CD4-positive, alpha-beta T cell treated with Interleukin-6 for 4 hours (primary cell): ENCODE results near the gene EVL.
"Not testable (repeated sequence)": the region's sequence is repeated elsewhere in the genome, so short reads cannot be mapped to it uniquely, and the experiment has no call there.

Experiments used
- DNase-seq: peaks from one replicate; pipeline ENCODE4 v3.0.0-alpha.2; 2020; ENCODE audit warnings: mixed read lengths

EVL gene, protein sequence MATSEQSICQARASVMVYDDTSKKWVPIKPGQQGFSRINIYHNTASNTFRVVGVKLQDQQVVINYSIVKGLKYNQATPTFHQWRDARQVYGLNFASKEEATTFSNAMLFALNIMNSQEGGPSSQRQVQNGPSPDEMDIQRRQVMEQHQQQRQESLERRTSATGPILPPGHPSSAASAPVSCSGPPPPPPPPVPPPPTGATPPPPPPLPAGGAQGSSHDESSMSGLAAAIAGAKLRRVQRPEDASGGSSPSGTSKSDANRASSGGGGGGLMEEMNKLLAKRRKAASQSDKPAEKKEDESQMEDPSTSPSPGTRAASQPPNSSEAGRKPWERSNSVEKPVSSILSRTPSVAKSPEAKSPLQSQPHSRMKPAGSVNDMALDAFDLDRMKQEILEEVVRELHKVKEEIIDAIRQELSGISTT

DNA sequence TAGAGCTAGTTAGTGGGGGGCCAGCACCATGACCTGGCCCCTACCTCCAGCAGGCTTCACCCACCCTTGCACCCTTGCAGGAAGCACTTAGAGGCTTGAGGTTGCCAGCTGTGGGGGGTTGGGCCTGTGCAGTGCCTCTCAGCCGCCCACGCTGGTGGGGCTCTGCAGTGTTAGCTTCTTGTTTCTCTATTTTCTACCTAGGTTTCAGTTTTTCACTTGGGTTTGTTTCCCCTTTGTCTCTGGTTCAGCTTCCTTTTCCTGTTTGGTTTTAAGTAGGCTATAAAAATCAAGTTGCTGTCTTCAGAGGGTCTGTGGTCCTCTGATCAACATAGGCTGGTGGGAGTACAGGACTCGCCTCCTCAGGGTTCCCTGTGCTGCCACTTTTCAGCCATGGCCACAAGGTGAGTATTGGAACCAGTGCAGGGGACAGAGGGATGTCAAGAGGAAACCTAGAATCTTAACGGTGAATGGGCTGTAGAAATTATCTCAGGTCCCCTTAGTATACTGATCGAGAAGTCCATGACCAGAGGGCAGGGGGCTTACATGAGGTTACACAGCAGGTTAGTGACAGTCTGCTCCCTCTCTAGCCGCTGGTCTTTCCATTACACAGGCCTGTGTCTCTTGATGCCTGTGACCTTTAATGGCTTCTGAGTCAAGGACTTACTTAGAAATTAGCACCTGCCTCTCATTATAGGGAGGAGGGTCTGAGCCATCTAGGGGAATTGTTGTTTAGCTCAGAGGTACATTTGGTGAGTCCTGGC is at the start of gene EVL:
TSS of gene EVL (plus strand) at position 312 of the 761 bp plus-strand sequence. CDS start at position 391, 79 bp downstream.
- DNase-seq, result peak; percentile 89

DNA sequence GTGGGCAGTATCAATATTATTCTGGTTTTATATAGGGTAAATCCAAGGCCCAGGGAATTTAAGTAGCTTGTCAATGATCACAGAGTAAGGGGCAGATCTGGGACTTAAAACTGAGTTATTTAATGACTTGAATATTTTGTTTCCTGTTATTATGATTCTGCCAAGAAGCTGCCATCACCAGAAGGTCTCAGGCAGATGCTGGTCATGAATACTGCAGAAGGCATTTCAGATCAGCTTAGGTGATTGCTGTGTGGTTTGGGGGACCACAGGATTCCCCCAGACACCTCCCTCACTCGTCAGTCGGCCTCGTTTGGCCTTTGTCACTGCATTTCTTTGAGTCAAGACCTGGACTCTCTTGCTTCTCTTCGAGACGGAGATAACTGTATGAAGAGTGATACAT is 47.7 kb upstream of the EVL start:
- DNase-seq, result no peak

DNA sequence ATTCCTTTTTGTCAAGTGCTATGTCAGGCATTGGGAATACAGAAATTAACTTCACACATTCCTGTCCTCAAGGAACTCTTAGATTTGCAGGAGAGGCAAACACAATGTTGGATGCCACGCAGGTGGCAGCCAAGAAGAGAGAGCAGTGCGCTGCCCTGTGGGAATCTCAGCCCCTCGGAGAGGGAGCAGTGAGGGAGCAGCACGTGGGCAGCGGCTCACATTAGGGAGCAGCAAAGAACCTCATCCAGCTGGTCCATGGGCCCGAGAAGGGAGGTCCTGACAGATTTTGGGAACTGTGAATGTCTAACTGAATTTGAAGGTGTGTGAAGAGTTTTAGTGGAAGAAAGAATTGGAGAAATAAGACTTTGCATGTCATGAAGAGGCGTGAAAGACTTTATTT is 47.2 kb upstream of the EVL start:
- DNase-seq, result no peak

DNA sequence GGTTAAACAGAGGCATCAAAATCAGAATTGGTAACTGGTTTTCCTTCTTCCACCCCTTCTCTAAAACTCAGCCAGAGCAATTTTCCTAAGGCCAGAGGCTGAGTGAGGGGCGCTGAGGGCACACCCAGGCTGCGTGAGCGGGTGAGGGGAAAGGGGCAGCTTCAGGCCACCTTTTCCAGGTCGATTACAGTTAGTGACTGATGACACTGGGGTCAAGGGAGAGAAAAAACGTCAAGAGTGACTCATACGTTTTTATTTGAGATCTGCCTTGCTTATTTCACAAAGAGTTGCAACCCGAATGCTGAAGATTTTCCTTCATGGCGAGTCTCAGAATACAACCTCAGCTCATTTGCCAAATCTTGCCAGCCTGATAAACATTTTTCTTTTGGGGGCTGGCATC is 46.7 kb upstream of the EVL start:
- no peak for DNase-seq

DNA sequence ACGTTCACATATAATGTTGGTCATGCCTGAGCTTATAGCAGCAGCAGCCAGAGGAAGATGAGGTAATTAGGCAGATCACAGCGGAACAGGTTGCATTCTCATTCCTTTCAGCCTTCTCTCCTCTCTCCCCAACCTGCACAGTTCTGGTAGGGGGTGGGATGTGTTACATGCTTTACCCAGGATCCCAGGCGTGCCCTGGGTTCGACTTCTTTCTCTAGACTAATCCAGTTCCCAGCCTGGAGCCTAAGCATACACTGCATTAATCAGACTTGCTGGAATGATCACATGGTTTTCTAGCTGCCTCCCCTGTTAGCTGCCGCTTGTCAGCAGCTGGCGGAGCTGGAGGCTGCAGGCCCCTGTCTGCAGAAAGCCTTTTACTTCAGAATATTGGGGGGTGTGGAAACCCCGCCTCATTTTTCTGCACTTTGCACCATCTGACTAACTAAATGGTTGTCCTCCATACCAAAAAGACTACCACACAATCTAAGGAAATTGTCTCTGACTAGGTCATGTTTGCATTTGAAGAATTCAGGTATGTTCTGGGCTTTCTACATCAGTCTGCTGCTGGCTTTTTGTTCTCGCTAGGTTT is 46.0 kb upstream of the EVL start:
- no peak for DNase-seq

DNA sequence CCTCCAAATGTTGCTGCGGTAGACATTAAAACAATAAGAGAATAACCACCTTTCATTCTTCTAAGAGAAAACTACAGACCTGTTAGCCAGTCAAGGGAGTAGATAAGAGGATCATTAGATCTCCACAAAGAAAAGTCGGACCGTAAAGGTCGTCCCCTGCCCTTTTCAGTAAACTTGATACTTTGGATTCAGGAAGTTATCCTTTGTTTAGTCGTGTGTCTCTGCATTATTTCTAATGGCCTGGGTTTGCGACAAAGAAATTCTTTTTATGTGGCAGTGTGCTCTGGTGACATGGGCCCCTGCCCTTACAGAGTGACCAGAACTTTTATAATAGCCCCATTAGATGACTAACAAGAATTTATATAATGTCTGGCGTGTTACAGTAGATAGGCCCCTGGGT is 44.6 kb upstream of the EVL start:
- DNase-seq, result no peak

DNA sequence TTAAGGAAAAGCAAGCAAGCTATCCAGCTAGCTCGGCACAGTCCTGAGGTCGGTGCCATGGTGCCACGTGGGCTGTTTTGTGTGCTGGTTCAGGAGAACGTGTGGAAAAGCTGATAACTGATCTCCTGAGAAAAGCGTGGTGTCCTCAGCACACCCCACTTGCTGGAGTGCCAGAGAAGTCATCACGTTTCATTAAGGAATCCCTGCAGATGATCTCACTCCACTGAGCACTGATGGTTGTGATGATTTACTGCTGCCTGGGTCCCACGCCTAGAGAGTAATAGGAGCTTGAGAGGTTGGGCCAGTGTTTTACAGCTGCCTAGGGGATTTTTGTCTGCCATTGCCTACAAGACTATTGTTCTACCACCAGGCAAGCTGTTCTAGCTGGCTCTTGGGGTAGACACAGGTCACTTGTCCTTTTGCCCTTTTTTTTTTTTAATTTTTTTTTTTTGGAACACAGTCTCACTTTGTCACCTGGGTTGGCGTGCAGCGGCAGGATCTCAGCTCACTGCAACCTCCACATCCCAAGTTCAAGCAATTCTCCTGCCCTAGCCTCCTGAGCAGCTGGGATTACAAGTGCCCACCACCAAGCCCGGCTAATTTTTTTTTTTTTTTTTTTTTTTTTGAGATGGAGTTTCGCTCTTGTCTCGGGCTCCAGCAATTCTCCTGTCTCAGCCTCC is 42.3 kb upstream of the EVL start:
- DNase-seq, result no peak

DNA sequence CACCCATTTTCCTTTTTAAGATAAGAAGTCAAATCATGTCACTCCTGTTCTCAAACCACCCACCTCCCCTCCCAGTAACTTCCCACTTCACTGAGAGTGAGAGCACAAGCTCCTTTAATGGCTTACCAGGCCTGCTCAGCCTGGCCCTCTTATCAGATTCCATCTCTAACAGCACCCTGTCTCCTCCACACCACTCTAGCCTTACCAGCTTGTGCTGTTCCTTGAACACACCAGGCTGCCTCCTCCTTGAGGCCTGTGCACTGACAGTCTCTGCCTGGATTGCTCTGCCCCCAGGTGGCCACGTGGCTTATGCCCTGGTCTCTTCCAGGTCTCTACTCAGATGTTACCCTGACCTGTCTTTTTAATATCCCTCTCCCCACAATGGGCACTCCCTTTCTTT is 40.1 kb upstream of the EVL start:
- peak; percentile 41 for DNase-seq

DNA sequence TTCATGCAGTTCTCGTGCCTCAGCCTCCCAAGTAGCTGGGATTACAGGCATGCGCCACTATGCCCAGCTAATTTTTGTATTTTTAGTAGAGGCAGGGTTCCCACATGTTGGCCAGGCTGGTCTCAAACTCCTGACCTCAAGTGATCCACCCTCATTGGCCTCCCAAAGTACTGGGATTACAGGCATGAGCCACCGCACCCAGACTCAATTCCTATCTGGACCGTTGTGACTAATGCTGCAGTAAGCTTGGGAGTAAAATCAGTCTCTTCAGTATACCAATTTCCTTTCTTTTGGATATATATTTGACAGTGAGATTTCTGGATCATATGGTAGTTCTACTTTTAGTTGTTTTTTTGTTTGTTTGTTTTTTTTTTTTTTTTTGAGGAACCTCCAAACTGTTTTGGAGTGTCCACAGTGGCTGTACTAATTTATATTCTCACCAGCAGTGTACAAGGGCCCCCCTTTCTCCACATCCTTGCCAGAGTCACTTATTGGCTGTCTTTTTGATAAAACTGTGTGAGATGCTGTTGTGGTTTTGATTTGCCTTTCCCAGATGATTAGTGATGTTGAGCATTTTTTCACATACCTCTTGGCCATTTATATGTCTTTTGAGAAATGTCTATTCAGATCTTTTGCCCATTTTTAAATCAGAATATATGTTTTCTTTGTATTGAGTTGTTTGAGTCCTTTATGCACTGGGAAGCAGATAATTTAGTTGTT is 37.3 kb upstream of the EVL start:
- DNase-seq, result no peak

DNA sequence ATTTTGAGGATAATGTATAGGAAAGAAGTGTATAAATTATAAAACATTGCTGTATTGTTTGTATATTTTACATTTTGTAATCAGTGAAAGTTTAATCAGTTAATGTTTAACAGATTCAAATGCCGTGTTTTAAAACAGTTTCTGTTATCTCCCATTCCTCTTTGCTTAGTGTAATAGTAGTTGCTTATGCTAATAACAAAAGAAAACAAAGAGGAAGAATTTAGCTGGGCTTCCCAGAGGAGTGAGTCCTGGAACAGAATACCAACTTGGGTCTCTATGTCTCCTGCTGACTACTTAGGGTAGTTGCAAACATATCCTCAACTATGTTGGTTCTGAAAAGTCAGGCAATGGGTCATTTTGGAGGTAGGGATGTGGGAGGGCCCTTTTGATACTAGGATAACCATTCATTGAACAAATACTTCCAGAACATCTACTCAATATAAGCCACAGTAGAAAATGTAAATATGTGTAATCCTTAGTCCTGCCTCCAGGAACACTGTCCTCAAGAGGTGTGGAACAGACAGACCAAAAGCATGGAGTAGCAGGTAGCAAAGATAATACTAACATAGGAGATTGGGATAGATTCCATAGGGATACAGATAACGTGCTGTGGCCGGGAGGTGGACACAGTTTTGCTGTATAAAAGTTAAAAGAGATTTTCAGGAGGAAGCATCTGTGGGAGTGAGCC is 36.1 kb upstream of the EVL start:
- DNase-seq, result no peak

DNA sequence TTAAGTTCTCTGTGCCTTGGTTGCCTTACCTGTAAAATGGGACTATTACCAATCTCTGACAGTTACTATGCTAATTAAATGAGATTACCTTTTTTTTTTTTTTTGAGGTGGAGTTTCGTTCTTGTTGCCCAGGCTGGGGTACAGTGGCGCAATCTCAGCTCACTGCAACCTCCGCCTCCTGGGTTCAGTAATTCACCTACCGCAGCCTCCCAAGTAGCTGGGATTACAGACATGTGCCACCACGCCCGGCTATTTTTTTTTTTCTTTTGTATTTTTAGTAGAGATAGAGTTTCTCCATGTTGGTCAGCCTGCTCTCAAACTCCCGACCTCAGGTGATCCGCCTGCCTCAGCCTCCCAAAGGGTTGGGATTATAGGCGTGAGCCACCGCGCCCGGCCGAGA is 35.2 kb upstream of the EVL start:
- not testable (repeated sequence) for DNase-seq

DNA sequence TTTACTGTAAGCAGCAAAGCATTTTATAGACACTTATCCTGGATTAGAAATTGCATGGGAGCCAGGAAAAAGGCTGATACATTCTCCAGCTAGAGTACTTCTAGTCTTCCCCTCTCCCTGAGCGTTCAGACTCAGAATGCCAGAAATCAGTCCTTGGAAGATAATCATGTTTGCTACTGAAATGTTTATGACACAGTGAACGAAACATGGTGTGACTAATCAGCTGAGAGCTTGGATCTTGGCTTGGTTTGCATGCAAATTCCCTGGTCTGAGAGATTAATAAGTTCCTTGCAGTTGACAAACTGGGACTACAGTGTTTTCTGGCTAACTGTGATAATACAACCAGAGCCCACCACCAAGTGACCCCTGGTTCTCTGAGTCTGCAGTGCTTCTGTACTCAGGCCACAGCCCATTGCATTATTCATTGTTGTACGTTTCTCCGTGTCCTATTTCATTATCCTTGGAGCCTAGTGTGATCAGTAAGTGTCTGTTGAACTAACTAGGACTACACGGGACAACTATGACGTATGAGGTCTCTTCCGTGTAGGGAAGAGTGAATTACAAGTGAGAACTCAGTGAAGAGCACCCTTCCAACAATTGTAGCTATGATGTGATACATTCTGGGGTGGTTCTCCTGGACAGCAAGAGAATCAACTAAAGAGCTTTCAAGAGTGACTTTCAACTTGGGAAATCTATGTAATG is 34.6 kb upstream of the EVL start:
- DNase-seq, result no peak

DNA sequence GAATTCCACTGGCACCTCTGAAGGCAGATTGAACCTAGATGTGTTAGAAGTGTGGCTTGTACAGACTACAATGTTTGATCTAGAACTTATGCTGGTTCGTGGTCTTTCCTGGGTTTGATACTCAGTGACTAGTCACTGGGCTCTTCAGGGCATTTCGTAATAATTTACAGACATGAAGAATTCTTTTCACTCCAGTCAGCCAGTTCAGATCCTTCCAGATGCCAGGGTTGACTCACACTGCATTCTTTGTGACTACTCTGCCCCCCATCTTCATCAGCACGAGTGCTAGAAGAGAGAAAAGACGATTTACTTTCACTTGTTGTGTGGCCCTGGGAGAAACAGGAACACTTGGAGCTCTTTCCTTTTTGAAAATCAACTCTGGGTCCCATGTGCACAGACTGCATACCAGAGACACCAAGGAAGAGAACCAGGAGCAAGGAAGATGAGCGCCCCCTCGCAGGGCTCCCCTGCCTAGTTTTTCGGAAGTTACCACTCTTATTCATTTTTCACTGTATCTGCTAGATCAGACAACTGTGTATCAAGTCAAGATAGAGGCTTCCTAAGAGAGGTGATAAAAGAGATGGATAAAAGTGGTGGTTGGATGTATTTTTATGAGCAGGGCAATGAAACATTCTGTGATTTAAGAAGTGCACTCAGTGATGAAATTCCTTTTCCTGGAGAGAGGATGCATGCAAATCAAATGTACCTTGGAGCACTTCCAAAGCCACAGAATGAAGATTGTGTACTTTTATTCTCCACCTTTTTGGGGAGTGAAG is 33.5 kb upstream of the EVL start:
- no peak for DNase-seq

DNA sequence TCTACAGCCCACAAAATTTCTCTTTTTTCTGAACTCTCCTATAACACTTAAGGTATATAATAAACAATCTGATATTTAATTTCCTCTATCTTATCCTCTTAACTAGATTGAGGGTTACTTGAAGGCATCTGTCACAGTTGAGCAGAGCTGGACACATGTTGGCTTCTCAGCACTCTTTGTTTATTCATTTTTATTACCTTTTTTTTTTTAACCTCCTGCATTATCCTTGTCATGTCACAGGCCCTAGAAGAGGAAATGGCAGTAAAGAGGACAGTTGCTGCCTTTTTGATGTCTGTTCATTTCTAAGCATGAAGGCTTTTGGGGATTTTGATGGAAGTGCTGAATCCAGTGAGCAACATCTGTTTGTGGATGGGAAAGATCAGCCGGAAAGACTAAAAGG is 32.5 kb upstream of the EVL start:
- DNase-seq, result no peak

DNA sequence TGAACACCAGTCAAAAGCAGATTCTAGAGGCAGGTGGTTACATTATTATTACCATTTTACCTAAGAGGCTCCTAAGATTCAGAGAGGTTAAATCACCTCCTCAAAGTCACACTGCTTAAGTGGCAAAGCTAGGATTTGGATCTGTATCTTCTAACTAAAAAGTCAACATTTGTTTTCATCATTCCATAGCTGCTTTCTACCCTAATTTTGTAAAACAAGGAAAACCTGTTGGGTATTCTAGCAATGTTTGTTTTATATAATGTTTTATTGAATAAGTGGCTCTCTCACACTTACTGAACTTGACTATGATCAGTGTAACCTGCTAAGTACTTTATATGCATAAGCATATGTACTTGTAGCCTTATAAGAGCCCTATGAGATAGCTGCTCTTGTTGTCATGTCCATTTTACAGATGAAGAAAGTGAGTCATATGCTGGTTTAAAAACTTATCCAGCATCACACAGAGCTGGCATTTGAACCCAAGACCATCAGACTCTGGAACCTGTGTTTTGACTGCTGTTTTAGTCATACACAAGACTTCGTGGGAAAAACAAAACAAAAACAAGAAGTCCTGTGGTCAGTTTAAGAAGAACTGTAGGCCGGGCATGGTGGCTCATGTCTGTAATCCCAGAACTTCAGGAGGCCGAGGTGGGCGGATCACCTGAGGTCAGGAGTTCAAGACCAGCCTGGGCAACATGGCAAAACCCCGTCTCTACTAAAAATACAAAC is 31.7 kb upstream of the EVL start:
- no peak for DNase-seq

DNA sequence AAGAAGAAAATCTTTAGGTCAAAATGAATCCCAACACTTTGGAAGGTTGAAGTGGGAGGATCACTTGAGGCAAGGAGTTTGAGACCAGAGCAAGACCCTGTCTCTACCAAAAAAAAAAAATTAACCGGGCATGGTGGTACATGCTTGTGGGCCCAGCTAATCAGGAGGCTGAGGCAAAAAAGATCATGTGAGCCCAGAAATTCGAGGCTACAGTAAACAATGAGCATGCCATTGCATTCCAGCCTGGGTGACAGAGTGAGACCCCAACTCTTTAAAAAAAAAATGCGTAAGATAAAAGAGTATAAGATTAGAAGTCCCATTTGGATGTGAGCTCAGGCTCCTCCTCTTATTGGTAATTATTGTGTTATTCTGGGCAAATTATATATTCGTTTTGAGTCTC is 30.8 kb upstream of the EVL start:
- DNase-seq, result no peak

DNA sequence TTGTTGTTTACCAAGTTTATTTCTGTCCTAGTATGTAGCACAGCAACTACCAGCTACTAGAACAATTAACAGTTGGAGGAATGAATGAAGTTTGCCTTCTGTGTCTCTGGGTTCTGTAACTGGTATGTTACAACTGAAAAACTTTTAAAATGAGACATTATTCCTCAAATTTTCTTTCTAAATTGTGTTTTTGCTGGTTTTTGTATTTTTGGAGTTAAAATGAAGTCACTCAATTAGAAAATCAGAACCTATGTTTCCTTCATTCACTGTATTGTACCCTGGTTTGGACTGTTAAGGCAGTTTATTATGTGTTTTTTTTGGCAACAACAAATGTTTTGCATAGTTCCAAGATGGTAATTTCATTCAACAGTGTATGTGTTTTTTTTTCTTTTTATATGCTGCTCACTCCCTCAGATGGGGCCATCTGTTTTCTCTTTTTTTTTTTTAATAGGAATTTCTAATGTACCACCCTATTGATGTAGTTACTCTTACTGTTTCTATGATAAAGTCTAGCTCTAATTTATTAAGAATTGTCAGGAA is 30.2 kb upstream of the EVL start:
- DNase-seq, result no peak

DNA sequence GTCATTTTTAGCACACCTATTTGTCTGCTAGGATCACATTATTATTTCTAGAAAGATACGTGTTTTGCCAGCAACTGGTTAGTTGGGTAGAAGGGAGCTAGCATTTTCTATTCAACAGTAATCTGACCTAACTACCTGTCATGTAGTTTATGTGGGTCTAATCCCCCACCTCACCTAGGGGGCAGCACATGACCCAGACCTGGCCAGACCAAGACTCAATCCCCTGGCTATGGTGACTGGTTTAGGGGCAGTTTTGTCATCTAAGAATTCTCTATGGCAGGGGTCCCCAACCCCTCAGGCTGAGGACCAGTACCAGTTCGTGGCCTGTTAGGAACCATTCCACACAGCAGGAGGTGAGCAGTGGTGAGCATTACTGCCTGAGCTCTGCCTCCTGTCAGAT is 29.5 kb upstream of the EVL start:
- DNase-seq, result no peak

DNA sequence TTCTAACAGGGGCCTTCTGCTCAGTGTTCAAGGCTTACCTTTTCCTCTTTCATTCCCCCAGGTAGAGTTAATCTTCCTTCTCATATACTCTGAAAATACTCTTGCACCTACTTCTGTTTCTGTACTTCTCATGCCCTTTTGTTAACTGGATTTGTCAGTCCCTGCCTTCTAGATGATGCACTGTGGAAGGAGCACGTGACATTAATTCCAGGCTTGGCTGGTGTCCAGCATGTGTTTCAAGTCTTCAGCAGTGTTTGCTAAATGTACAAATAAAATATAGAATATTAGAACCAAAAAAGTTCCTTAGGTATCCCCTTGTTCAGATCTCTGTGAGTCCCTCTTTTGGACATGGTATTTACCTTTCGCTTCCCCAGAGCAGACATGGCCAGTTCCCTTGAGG is 27.9 kb upstream of the EVL start:
- no peak for DNase-seq

DNA sequence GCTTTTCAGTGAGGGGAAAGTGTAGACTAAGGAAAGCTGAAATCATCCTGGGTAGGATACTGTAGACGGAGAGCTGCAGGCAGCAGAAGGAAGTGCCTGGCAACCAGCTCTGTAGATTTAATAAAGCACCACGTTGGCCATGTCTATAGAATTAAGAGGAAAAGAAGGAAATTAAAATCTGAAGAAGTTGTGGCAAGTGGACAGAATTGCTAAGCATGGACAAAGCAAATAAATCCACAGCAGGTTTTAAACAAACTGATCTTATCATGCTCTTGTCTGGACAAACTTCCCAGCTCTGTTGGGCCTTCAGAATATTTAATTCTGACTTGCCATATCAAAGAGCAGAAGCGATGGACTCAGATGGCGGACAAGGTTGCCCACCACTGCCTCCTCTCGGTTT is 27.2 kb upstream of the EVL start:
- DNase-seq, result no peak
